A549 (cell line): ENCODE data around the gene C2orf69.

Experiments used
- CHD2 ChIP-seq: fragments of 150-350 bp; IDR thresholded peaks from 2 replicates; pipeline ENCODE4 v1.6.1; 2014; ENCODE audit warnings: low read length; ENCODE audit not compliant: partially characterized antibody
- CTCF ChIP-seq: fragments of >200 bp; sonication (Bioruptor Twin); formaldehyde crosslinking; IDR thresholded peaks from 3 replicates; pipeline ENCODE4 v1.5.1; 2016
- EHMT2 ChIP-seq: fragments of 200-600 bp; sonication (generic); IDR thresholded peaks from 2 replicates; pipeline ENCODE4 v1.6.1; 2016; ENCODE audit warnings: antibody characterized with exemption, low read depth, mild to moderate bottlenecking, moderate library complexity
- EP300 ChIP-seq, 2 experiments: fragments of >200 bp; sonication (Bioruptor Twin); formaldehyde crosslinking; IDR thresholded peaks; 2 replicates in 1 of 2; 3 replicates in 1 of 2; pipeline ENCODE4 v1.6.1; 2016 to 2017
- HEYL ChIP-seq: fragments of 250-450 bp; sonication (Bioruptor Pico); IDR thresholded peaks from 2 replicates; pipeline ENCODE4 v1.8.0; 2021; ENCODE audit warnings: mild to moderate bottlenecking, moderate library complexity
- KDM1A ChIP-seq: fragments of 200-600 bp; sonication (generic); IDR thresholded peaks from 2 replicates; pipeline ENCODE4 v1.6.1; 2016; ENCODE audit warnings: low read depth, mild to moderate bottlenecking
- KDM5A ChIP-seq: fragments of 200-600 bp; sonication (generic); IDR thresholded peaks from 2 replicates; pipeline ENCODE4 v1.6.1; 2016; ENCODE audit warnings: antibody characterized with exemption, mild to moderate bottlenecking
- MAZ ChIP-seq: fragments of 150-350 bp; IDR thresholded peaks from 2 replicates; pipeline ENCODE4 v1.6.1; 2014; ENCODE audit warnings: antibody characterized with exemption, low read depth, low read length, borderline replicate concordance
- MYC ChIP-seq: IDR thresholded peaks from 2 replicates; pipeline ENCODE4 v1.6.1; 2012; ENCODE audit warnings: mild to moderate bottlenecking, inconsistent platforms, low read length, improper control_type of control experiment, borderline replicate concordance
- POLR2A ChIP-seq: IDR thresholded peaks from 2 replicates; pipeline ENCODE4 v1.6.1; 2012; ENCODE audit warnings: mild to moderate bottlenecking, low read length
- RAD21 ChIP-seq, 2 experiments: fragments of >200 bp in 1 of 2; sonication (Bioruptor Twin) in 1 of 2; formaldehyde crosslinking in 1 of 2; IDR thresholded peaks in 1 of 2; conservative IDR thresholded peaks in 1 of 2; 2 replicates in 1 of 2; 3 replicates in 1 of 2; pipeline ENCODE4 v1.6.1; 2012 to 2018; ENCODE audit warnings: inconsistent platforms in 1 of 2

- TF ChIP-seq RAD21 (conservative IDR thresholded peaks at IDR 0.05 in 1 of 2, IDR thresholded peaks at IDR 0.05 in 1 of 2), result no peak
- no peak for TF ChIP-seq MYC
- no peak for TF ChIP-seq CTCF
- TF ChIP-seq EP300 (IDR thresholded peaks at IDR 0.05), result no peak
- TF ChIP-seq MAZ, result no peak
- TF ChIP-seq POLR2A, result no peak
- TF ChIP-seq EHMT2, result no peak
- TF ChIP-seq KDM1A, result no peak
- TF ChIP-seq HEYL (CRISPR knock-in tag), result no peak
- no peak for TF ChIP-seq CHD2
- TF ChIP-seq KDM5A, result no peak
Measured at GRCh38 chr2:199932312-199932855, 21.3 kb downstream of the C2orf69 start.
